Heart right ventricle (tissue), 16 donors: ENCODE measurements around the gene MAP1S. TPM values are rescaled to one million over a fixed set of nuclear protein-coding genes. Genes with fewer than 3 reads are reported as not detected.

Experiments
- ATAC-seq, 8 donors: fragments of 200-7000 bp; cut with Tn5 transposase; one replicate each; pipeline ENCODE4 v1.9.1; 2020; ENCODE audit warnings: mild to moderate bottlenecking in 8 of 8, moderate library complexity in 8 of 8, moderate number of reproducible peaks in 1 of 8
- DNase-seq, 2 donors: peaks; one replicate each; pipeline ENCODE4 v3.0.0-alpha.2; 2020
- H3K27ac ChIP-seq, 10 donors: fragments of 200-600 bp; sonication (generic) in 2 of 10; one replicate each; pipeline versions ENCODE4 v1.5.0 to v1.8.0; 2020 to 2022; ENCODE audit warnings: mild to moderate bottlenecking in 3 of 10
- H3K27me3 ChIP-seq, 7 donors: fragments of 200-600 bp; one replicate each; pipeline ENCODE4 v1.8.0; 2021 to 2022; ENCODE audit warnings: mild to moderate bottlenecking in 2 of 7
- H3K36me3 ChIP-seq, 9 donors: fragments of 200-600 bp; sonication (generic) in 1 of 9; one replicate each; pipeline versions ENCODE4 v1.5.0 to v1.8.0; 2020 to 2022; ENCODE audit warnings: mild to moderate bottlenecking in 2 of 9
- H3K4me1 ChIP-seq, 9 donors: fragments of 200-600 bp; sonication (generic) in 1 of 9; one replicate each; pipeline versions ENCODE4 v1.5.0 to v1.8.0; 2020 to 2022; ENCODE audit warnings: mild to moderate bottlenecking in 4 of 9
- H3K4me3 ChIP-seq, 10 donors: fragments of 200-600 bp; sonication (generic) in 2 of 10; one replicate each; pipeline versions ENCODE4 v1.5.0 to v1.8.0; 2020 to 2022; ENCODE audit warnings: mild to moderate bottlenecking in 7 of 10, moderate library complexity in 2 of 10
- H3K9me3 ChIP-seq, 11 donors: fragments of 200-600 bp in 10 of 11; sonication (generic) in 2 of 11; one replicate each; pipeline versions ENCODE4 v1.5.0 to v1.8.0; 2013 to 2022; ENCODE audit warnings: mild to moderate bottlenecking in 2 of 11, control low read depth in 1 of 11, moderate library complexity in 1 of 11
- CTCF ChIP-seq, 9 donors: fragments of 200-600 bp; sonication (generic) in 2 of 9; IDR thresholded peaks; one replicate each; pipeline versions ENCODE4 v1.5.0 to v1.8.0; 2021 to 2022; ENCODE audit warnings: antibody characterized with exemption in 9 of 9, mild to moderate bottlenecking in 5 of 9, moderate library complexity in 1 of 9
- WGBS, 2 donors: extraction: QIAGEN DNeasy Blood & Tissue Kit; methylation state at CpG; one replicate each; pipeline ENCODE4 v1.1.7; 2013; ENCODE audit warnings: inconsistent platforms in 1 of 2; 5-methylcytosine and 5-hydroxymethylcytosine counted together
- intact Hi-C, 10 donors: fragments of 100-400 bp; cut with DNase I; formaldehyde crosslinking; loops; one replicate each; pipeline versions ENCODE4 v1.11.1 to v1.14.2; 2022
- long read RNA-seq, 3 donors: library from polyadenylated mRNA; unstranded; transcript quantifications; one replicate each; pipeline ENCODE4 v2.0.0, GENCODE V29; 2020 to 2021
- polyA plus RNA-seq, 2 donors: library from polyadenylated mRNA; stranded (reverse); fragments of 200-250 nt; gene quantifications; one replicate each; pipeline ENCODE4 v1.2.3, GENCODE V29; 2013
- total RNA-seq, 10 donors: library from RNA; stranded (reverse); fragmentation: NEBNext Ultra II Directional in 3 of 10; extraction: Animal tissue kit (Norgen Biotek cat#: 25700) in 3 of 10; gene quantifications; one replicate each; pipeline versions ENCODE4 v1.2.1 to v1.2.4, GENCODE V29; 2021 to 2023
- donor health status: Arrhythmogenic right ventricular cardiomyopathy.
- donor health status: ischemic (EF 13 %, LVEDD 7.1; RV severe dilation, severe dysfunction).
- donor health status: healthy with polysubstance abuse.
- donor health status: DM: no; HTN: yes; CAD: no.
- donor health status: DM: no; HTN: no; CAD: no.
- donor health status: ischemic (EF 25% LVEDD 6.9; RV normal size, moderate dysfunction).
- donor health status: ischemic (EF 25% LVEDD 5.7; RV mildly dilated, moderate dysfunction).
- donor health status: healthy.
- donor health status: DM: yes; HTN: yes; CAD: no.
- donor health status: Ischemic cardiomyopathy.
- donor health status: ischemic (EF 35%, LVEDD 5.7; RV mildly dilated, moderate dysfunction).
- donor health status: nonischemic (EF 11% LVEDD 7.7; RV severe dilation, severe dysfunction).
- donor health status: DM: yes; HTN: yes; CAD: no.
- donor health status: PGD.
- donor health status: ischemic (EF 29% LVEDD 5.4; RV normal size, mild dysfunction).
- donor health status: nonischemic (EF 23%, LVEDD 6.1; RV moderate dilation, normal function).

Gene MAP1S
- total RNA-seq = 10 to 100 TPM; 20.7 to 48.7 (median 27.1) TPM
- 10 to 100 TPM; 20.4 to 25.7 TPM for polyA plus RNA-seq
- long read RNA-seq, donor 1, partial matches to known transcripts = 20 of 23 reads
- long read RNA-seq, donor 1, other reads (novel, unspliced or antisense) = 1 of 23 reads
- long read RNA-seq, donor 2, partial matches to known transcripts = 9 of 28 reads
- long read RNA-seq, donor 2, other reads (novel, unspliced or antisense) = 15 of 28 reads
- long read RNA-seq, donor 3, transcript MAP1S-201 (7 exons, 3,419 nt) = major isoform, 10 of 37 reads
- long read RNA-seq, donor 3, partial matches to known transcripts = 25 of 37 reads
- long read RNA-seq, donor 3, other reads (novel, unspliced or antisense) = 2 of 37 reads

DNA sequence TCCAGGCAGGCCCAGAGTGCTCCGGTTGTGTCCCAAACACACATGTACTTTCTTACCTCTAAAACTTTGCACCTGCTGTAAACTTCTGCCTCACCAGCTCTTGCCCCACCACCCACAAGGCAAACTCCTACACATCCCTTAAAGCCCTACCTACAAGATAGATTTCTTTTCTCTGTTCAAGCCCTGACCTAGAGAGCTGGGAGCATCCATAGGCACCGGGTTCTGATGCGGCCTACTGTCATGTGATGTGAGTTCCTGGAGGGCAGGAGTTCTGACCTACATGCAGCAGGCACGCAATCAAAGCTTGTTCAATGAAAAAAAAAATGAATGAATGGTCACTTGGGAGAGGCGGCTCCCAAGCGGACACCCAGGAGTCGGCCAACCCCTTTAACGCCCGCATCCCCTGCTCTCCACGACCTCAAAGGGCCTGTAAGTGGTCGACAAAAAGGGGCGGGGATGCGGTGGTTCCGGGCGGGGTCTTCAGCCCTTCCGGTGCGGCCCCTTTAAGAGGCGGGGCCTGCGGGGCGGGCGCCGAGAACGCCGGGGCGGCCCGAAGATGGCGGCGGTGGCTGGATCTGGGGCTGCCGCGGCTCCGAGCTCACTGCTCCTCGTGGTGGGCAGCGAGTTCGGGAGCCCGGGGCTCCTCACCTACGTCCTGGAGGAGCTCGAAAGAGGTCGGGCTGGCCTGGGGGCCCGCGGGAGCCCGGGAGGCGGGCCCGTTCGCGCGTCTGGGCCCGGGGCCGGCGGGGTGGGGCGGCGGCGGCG, at the start of gene MAP1S:
MAP1S (plus strand) TSS at position 534 of the 765 bp plus-strand sequence; CDS start at position 557, 23 bp downstream.
- Histone ChIP-seq H3K27me3 (no peaks in the 10 kb centered on the region), H3K9me3 (no peaks in the 10 kb centered on the region), H3K27ac (peak within 1 kb of the TSS; percentile 31 to 92 (median 72)), H3K4me3 (peak within 1 kb of the TSS; percentile 83 to 98 (median 94)), H3K36me3 (peaks cover 0 to 21% (median under 1%) of the 10 kb centered on the region in 9 donors), H3K4me1 (peaks cover 14 to 60% (median 57%) of the 10 kb centered on the region in 9 donors)
- TF ChIP-seq CTCF (IDR thresholded peaks at IDR 0.05) = no peak
- intact Hi-C loops = loop anchor here in 1 of 10 donors (5.0 kb wide), 1 partner anchor 58 kb away; no protein-coding TSS in a partner anchor
- peak; percentile 51 to 72 for DNase-seq
- 3% methylated on average over 52 to 53 of the region's 53 CpGs for WGBS, 2 donors
- ATAC-seq = peak in 7 of 8 donors; percentile 54 to 64 (median 61)

DNA sequence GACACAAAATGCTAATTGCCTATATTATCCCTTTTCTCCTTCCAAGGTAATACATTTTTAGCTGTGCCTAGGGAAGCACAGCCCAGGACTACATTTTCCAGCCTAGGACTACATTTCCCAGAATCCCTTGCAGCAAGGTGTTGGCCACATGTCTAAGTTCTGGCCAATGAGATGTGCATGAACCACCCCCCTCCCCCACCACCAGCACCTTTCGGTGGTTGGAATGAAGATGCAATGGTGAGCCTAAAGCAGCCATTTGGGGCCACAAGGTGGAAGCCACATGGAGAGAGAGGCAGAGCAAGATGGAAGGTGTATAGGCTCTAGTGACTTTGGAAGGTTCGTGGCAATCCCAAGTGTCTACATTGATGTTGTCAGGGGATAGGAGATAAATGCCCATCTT, 47.4 kb upstream of the MAP1S start:
- 66 to 73% methylated on average over 2 of the region's 2 CpGs for whole genome bisulfite sequencing, 2 donors
- H3K4me1 ChIP-seq = no peaks in the 10 kb centered on the region
- no peak for DNase-seq
- intact Hi-C loops = no loop called here
- TF ChIP-seq CTCF (IDR thresholded peaks at IDR 0.05) = no peak
- H3K27me3 ChIP-seq = peaks cover 0 to 5% (median 0%) of the 10 kb centered on the region in 7 donors
- no peak overlapping the region for H3K27ac ChIP-seq
- H3K36me3 ChIP-seq = no peaks in the 10 kb centered on the region
- ATAC-seq = no peak
- H3K4me3 ChIP-seq = no peak overlapping the region
- no peaks in the 10 kb centered on the region for H3K9me3 ChIP-seq

DNA sequence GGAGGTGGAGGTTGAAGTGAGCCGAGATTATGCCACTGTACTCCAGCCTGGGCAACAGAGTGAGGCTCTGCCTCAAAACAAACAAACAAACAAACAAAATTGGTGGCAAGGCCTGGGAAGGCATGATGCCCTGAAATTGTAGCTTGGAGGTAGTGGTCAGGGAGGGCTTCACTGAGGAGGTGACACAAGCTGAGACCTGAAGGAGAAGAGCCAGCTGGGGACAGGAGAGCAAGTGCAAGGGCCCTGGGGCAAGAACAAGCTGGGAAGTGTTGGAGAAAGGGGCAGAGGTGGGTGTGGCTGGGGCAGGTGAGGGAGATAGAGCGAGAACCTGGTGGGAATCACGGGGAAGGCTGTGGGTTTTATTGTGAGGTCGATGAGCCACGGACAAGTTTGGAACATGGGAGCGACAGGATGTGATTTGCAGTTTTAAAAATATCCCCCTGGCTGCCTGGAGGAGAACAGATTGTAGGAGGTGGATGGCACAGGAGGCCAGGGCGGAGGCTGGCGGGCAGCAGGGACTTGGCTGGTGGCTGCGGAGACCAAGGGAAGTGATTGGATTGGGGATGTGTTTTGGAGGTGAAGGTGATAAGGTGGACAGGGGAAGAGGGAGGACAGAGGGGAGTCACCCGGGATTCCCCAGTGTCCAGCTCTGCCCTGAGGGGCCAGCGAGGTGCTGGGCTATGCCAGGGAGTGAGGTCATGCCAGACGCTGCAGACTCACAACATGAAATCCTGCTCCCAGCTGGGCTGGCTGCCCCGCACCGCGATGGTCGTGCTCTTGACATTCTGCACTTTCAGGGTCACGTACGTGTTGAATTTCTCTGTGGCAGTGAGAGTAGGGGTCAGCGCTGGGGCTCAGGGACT, 45.1 kb upstream of the MAP1S start:
- Histone ChIP-seq H3K4me3 (no peak overlapping the region), H3K9me3 (no peaks in the 10 kb centered on the region), H3K27me3 (peaks cover 0 to 6% (median 0%) of the 10 kb centered on the region in 7 donors), H3K27ac (no peak overlapping the region), H3K36me3 (no peaks in the 10 kb centered on the region), H3K4me1 (no peaks in the 10 kb centered on the region)
- WGBS, 2 donors = 59 to 62% methylated on average over 19 of the region's 19 CpGs
- ATAC-seq (no peak), DNase-seq (no peak)
- intact Hi-C loops = no loop called here
- TF ChIP-seq CTCF (IDR thresholded peaks at IDR 0.05) = no peak

DNA sequence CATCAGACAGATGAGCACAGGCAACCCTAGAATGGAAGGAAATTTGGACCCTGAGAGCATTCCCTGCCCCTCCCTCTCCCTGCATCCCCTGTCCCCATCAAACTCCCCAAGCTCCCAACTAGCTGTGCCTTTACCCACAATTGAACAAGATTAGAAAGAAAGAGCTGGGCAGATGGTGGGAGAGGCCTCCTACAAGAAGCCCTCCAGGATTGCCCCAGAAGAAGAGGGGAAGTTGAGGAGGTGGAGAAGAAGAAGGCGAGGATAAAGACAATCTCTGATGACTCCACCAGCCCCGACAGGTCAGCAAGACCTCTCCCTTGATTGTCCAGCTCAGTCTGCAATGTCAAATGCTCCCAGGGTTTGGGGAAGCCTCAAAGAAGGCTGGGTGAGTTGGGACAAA, 43.0 kb upstream of the MAP1S start:
- no peaks in the 10 kb centered on the region for H3K36me3 ChIP-seq
- H3K27me3 ChIP-seq = peaks cover 0 to 27% (median 0%) of the 10 kb centered on the region in 7 donors
- H3K9me3 ChIP-seq = no peaks in the 10 kb centered on the region
- ATAC-seq (no peak), DNase-seq (no peak)
- H3K4me3 ChIP-seq = no peak overlapping the region
- 43 to 44% methylated on average over 2 of the region's 2 CpGs for WGBS, 2 donors
- no peak for TF ChIP-seq CTCF (IDR thresholded peaks at IDR 0.05)
- H3K4me1 ChIP-seq = peaks cover 3 to 20% (median 8%) of the 10 kb centered on the region in 9 donors
- H3K27ac ChIP-seq = no peak overlapping the region
- intact Hi-C loops = no loop called here
